HL-60 (cell line): ENCODE results near the gene TPP2.

Experiments used
- CTCF ChIP-seq: IDR thresholded peaks from one replicate; pipeline ENCODE4 v1.5.1; 2011; ENCODE audit warnings: low read length, control low read depth, inconsistent platforms; ENCODE audit not compliant: insufficient read depth
- POLR2AphosphoS5 ChIP-seq: IDR thresholded peaks from 2 replicates; pipeline ENCODE4 v1.6.1; 2012; ENCODE audit warnings: low read depth
- SPI1 ChIP-seq: IDR thresholded peaks from 2 replicates; pipeline ENCODE4 v1.6.1; 2012; ENCODE audit warnings: low read depth, mild to moderate bottlenecking, borderline replicate concordance

DNA sequence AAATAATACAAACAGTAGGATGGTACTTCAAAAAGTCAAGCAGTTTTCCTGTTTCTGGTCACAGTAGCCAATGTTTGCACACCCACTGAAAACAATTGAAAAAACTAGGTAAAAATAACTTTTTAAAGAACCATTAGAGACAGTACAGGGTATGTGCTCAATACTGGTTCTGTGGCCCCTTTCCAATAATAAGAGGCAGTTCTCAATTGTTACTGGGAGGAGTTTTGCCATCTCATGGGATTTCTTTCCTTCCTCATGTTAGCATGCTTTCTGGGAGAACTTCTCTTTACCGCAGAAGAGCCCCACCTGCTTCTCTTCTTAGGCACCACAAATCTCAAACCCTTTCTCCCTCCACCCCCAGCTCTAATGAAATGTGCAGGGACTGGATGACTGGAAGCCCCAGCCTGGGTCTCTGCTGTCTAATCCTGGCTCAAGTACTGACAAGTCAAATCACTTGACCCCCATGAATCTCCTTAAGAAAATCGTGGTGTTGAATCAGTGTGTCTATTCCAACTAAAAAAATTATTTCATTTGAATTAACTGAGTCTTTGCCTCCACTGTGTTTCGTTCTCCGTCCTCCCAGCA, 83.4 kb downstream of the TPP2 start:
- TF ChIP-seq CTCF (no peak), SPI1 (no peak), POLR2AphosphoS5 (no peak)
